Mucosa of descending colon (tissue), 3 donors: ENCODE results near the gene FOXP4. TPM values are rescaled to one million over a fixed set of nuclear protein-coding genes. Genes with fewer than 3 reads are reported as not detected.

Experiments
- ATAC-seq: fragments of 200-7000 bp; cut with Tn5 transposase; one replicate; pipeline ENCODE4 v1.9.1; 2020; ENCODE audit warnings: mild to moderate bottlenecking, moderate library complexity
- DNase-seq, 3 donors: peaks; one replicate each; pipeline ENCODE4 v3.0.0-alpha.2; 2020
- H3K36me3 ChIP-seq: fragments of 200-600 bp; one replicate; pipeline ENCODE4 v1.8.0; 2021; ENCODE audit warnings: low read depth, mild to moderate bottlenecking
- H3K4me1 ChIP-seq: fragments of 200-600 bp; one replicate; pipeline ENCODE4 v1.8.0; 2021; ENCODE audit warnings: low read depth, mild to moderate bottlenecking
- H3K4me3 ChIP-seq: fragments of 200-600 bp; one replicate; pipeline ENCODE4 v1.8.0; 2021; ENCODE audit warnings: mild to moderate bottlenecking
- H3K9me3 ChIP-seq: fragments of 200-600 bp; one replicate; pipeline ENCODE4 v1.8.0; 2021; ENCODE audit warnings: mild to moderate bottlenecking
- intact Hi-C, 2 donors: fragments of 100-400 bp; cut with DNase I in 1 of 2; cut with micrococcal nuclease in 1 of 2; formaldehyde crosslinking; loops; one replicate each; pipeline versions ENCODE4 v1.11.0 to v1.11.1; 2022; cut with DNase I, micrococcal nuclease
- total RNA-seq, 3 donors: library from RNA; stranded (reverse); fragmentation: NEBNext Ultra II Directional in 2 of 3; extraction: Animal tissue kit (Norgen Biotek cat#: 25700) in 2 of 3; gene quantifications; one replicate each; pipeline versions ENCODE4 v1.2.1 to v1.2.4, GENCODE V29; 2021 to 2023
- TF ChIP-seq, protein P1 (sequence below): fragments of 200-600 bp; IDR thresholded peaks from one replicate; pipeline ENCODE4 v1.8.0; 2022; ENCODE audit warnings: antibody characterized with exemption, mild to moderate bottlenecking
- donor health status: DM: no; HTN: no; CAD: no; lungs with moderate emphysema.
- donor health status: DM: no; HTN: no; CAD: no.
- donor health status: DM: no; HTN: yes; CAD: no.

FOXP4 gene
- total RNA-seq, 3 donors from 2014 or later, result 31.5 to 34.9 (median 33.8) TPM

DNA sequence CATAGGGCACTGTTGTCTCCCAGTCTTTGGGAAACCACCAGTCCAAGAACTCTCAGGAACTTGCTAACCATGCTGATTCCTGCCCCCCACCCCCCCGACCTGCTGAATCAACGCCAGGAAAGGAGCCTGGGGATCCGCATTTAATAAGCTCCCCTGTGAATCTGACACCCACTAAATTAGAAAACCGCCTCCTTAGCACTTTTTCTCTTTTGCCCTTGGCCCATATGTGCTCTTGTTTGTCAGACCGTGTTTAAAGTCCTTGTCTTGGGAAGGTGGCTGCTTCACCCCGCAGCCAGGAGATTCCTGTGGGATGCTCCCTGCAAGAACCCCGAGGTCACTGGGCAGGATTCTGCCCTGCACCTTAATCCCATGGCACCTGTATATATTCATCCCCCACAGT lies 15.7 kb upstream of the FOXP4 start:
- Histone ChIP-seq H3K36me3 (no peaks in the 10 kb centered on the region), H3K4me1 (peaks cover 22% of the 10 kb centered on the region), H3K9me3 (no peaks in the 10 kb centered on the region), H3K4me3 (no peak overlapping the region)
- ATAC-seq (no peak), DNase-seq (no peak)
- intact Hi-C loops, result no loop called here
- TF ChIP-seq, protein P1, sequence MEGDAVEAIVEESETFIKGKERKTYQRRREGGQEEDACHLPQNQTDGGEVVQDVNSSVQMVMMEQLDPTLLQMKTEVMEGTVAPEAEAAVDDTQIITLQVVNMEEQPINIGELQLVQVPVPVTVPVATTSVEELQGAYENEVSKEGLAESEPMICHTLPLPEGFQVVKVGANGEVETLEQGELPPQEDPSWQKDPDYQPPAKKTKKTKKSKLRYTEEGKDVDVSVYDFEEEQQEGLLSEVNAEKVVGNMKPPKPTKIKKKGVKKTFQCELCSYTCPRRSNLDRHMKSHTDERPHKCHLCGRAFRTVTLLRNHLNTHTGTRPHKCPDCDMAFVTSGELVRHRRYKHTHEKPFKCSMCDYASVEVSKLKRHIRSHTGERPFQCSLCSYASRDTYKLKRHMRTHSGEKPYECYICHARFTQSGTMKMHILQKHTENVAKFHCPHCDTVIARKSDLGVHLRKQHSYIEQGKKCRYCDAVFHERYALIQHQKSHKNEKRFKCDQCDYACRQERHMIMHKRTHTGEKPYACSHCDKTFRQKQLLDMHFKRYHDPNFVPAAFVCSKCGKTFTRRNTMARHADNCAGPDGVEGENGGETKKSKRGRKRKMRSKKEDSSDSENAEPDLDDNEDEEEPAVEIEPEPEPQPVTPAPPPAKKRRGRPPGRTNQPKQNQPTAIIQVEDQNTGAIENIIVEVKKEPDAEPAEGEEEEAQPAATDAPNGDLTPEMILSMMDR, result no peak

GRCh38 chr6:41531016-41531415 lies 15.2 kb upstream of the FOXP4 start:
- TF ChIP-seq, protein P1, result no peak
- intact Hi-C loops, result no loop called here

DNA sequence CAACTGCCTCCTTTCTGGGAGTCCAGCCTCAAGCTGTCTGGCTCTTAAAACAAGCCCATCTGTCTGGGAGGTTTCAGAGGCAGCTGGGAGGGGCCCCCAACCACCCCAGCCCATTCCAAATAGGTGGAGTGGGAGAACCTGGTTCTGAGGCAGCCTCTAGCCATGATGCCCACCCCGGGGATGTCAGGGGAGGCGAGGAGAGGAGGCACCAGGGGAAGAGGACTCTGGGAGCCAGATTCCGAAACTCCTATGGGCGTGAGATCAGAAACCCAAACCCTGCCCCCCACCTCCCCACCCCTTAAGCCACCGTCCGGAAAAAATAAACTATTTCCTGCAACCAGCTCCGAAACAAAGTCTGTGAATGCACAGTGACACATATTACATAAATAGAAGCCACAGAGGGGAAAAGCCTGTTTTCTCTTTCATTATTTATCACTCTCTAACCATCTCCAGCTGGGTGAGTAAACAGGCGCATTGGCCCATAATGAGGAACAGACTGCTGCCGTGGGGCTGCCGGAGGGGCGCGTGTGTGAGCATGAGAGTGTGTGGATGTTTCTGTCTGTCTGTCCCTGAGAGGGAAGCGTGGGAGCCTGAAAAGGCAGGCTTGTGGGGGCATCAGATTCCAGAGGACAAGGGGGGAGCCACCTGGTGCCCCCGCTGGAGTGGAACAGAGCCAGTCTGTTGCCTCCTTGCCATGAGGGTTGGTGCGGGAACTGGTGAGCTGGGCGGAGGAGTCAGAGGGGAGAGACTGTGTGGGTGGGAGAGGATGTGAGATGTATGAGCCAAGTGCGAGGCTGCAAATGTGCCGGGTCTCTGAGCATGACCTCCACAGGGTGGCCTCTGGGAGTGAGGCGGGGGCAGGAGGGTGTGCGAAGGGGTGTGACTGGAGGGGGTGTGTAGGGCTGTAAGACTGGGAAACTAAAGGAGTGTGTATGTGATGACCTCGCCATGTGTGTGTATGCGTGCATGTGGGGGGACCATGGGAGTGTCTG lies 14.3 kb upstream of the FOXP4 start:
- peak; percentile 37 for ATAC-seq
- Histone ChIP-seq H3K4me3 (no peak overlapping the region), H3K9me3 (no peaks in the 10 kb centered on the region), H3K36me3 (no peaks in the 10 kb centered on the region), H3K4me1 (peaks cover 29% of the 10 kb centered on the region)
- DNase-seq, result peak in 1 of 3 donors; percentile 60
- TF ChIP-seq, protein P1, result no peak
- intact Hi-C loops, result no loop called here

More at GRCh38 chr6:41531016-41531415, 15.2 kb upstream of the FOXP4 start:
- Histone ChIP-seq H3K36me3 (no peaks in the 10 kb centered on the region), H3K4me1 (peaks cover 22% of the 10 kb centered on the region), H3K9me3 (no peaks in the 10 kb centered on the region), H3K4me3 (no peak overlapping the region)
- DNase-seq, result no peak
- no peak for ATAC-seq

- ATAC-seq (no peak), DNase-seq (no peak)
- Histone ChIP-seq H3K36me3 (no peaks in the 10 kb centered on the region), H3K4me3 (no peak overlapping the region), H3K9me3 (no peaks in the 10 kb centered on the region), H3K4me1 (peaks cover 20% of the 10 kb centered on the region)
- intact Hi-C loops, result no loop called here
- TF ChIP-seq, protein P1, result no peak
Observed at GRCh38 chr6:41535766-41536165, 10.4 kb upstream of the FOXP4 start.

DNA sequence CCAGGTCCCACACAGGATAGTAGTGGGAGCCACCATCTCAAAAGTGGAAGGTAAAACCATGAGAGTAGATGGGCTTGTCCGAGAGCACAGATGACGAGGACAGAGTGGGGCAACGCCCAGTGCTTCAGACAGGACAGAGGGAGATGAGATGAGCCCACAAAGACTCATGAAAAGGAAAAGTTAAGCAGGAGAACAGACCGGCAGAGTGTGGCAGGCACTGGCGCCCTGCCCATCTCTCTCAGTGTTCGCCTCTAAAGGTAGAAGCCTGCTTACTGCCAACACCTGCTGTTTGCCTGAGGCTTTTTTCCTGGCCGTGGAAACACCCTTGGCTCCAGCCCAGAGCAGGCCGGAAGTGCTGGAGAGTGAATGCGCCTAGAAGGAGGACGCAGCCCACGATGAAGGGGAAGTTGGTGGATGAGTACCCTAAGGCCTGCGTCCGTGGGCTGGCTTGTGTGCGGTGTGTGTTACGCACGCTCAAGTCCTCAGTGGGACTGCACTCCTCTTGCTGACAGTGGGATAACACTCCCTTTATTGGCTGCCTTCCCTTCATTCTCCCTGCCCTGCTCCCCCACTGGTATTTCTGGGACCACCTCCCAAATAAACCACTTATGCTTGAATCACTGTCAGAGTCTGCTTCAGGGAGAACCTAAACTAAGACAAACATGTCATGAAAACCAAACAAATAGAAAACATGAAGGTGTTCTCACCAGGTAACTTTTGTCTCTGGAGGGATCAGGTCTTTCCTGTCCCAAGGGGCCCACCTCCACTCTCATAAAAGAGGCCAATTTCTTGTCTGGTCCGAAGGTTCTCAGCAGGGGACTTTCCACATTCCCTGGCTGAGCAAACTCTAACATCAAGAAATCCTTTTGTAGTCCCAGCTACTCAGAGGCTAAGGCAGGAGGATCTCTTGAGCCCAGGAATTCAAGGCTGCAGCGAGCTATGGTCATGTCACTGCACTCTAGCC lies 9.1 kb upstream of the FOXP4 start:
- ATAC-seq (peak; percentile 93), DNase-seq (peak; percentile 86 to 90 (median 86))
- Histone ChIP-seq H3K9me3 (no peaks in the 10 kb centered on the region), H3K36me3 (no peaks in the 10 kb centered on the region), H3K4me1 (peaks cover 10% of the 10 kb centered on the region), H3K4me3 (no peak overlapping the region)
- intact Hi-C loops, result no loop called here
- TF ChIP-seq, protein P1, result no peak
